ENCODE results near the gene POLR2A.
A peak's percentile ranks its signal among the peaks of the same experiment; 100 is the strongest.

Gene POLR2A

DNA sequence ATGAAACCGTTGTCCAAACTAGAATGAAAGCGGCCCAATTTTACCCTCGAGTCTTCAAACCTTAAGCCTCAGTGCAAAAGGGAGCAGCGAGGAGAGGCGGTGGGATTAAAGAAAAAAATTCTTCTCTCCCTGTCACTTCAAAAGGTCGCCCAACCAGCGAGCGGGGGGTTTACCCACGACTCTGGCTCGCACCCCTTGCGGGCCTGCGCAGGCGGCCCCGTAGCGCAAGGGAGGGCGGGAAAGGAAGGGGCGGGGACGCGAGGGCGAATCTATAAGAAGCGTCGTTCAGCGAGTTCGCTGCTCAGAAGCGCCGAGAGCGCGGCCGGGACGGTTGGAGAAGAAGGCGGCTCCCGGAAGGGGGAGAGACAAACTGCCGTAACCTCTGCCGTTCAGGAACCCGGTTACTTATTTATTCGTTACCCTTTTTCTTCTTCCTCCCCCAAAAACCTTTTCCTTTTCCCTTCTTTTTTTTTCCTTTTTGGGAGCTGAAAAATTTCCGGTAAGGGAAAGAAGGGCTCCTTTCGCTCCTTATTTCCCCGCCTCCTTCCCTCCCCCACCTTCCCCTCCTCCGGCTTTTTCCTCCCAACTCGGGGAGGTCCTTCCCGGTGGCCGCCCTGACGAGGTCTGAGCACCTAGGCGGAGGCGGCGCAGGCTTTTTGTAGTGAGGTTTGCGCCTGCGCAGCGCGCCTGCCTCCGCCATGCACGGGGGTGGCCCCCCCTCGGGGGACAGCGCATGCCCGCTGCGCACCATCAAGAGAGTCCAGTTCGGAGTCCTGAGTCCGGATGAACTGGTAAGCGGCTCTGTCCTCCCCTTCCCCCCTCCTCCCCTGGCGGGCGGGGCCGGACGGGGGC, at the start of gene POLR2A:
POLR2A (plus strand) TSS at position 300 of the 852 bp plus-strand sequence.
- DNase-seq, result peak; percentile 98

DNA sequence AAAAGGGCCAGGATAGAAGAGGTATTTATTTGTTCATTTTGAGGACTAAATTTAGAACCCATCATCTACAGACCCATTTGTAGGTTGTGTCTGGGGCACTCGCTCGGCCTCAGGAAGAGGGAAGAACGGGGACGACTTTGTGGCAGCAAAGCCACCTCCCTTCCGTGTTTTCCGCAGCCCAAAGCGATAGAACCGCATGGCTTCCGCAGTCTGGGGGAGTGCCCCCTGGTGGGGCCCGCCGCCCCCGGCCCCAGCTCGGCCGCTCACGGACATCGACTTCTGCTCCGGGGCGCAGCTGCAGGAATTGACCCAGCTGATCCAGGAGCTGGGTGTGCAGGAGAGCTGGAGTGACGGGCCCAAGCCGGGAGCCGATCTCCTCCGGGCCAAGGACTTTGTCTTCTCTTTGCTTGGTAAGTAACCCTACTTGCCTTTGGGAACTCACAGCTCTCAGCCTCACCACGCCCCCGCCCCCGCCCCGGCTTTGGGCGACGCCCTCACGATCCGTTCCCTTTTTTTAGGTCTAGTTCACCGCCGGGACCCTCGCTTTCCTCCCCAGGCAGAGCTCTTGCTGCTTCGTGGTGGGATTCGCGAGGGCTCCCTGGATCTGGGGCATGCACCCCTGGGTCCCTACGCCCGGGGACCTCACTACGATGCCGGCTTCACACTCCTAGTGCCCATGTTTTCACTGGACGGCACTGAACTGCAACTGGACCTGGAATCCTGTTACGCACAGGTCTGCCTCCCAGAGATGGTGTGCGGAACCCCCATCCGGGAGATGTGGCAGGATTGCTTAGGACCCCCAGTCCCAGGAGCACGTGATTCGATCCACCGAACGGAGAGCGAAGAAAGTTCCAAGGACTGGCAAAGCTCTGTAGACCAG, 48.2 kb upstream of the POLR2A start:
- DNase-seq, result peak; percentile 65

- DNase-seq, result peak; percentile 79
Observed at GRCh38 chr17:7436556-7437368, 47.4 kb upstream of the POLR2A start.

GRCh38 chr17:7437369-7437863, 46.8 kb upstream of the POLR2A start:
- DNase-seq, result no peak

DNA sequence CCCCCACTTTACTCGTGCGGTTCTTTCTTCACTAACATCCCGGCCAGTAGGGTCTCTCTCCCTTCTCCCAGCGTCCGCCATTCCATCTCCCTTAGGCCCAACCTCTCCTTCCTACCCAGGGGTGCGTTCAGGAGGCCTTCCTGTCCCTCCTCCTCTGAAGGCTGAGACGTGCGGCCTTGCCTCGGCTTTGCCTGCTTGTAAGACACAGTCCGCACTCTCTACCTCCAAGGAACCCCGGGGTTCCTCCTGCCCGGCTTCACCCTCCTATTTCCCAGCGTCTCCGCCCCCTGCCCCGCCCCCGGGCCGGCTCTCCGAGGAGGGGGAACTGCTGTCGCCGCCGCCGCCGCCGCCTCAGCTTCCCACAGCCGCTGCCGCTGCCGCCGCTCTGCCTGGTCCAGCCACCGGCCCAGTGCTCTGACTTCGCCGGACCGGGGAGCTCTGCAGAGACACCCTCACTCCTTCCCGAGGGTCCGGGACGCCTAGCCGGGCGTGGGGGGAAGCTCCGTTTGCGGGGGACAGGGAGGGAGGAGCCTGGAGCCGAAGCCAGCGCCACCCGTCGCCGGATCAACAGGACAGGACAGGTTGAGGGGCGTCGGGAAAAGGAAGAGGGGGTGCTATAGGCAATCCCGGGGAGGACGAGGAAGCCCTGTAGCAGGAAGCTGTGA, 46.1 kb upstream of the POLR2A start:
- DNase-seq, result no peak

GRCh38 chr17:7438656-7439460, 45.3 kb upstream of the POLR2A start:
- no peak for DNase-seq

GRCh38 chr17:7439462-7440112, 44.6 kb upstream of the POLR2A start, which contains the start of gene FGF11:
Gene FGF11, plus strand, starts transcription at chr17:7439512. Its CDS starts 109 bp downstream, at chr17:7439621.
- DNase-seq, result no peak

GRCh38 chr17:7440113-7440833, 43.9 kb upstream of the POLR2A start:
- no peak for DNase-seq

GRCh38 chr17:7440834-7441195, 43.4 kb upstream of the POLR2A start:
- no peak for DNase-seq

- DNase-seq, result no peak
Observed at GRCh38 chr17:7441266-7441665, 42.9 kb upstream of the POLR2A start.

GRCh38 chr17:7442142-7442541, 42.0 kb upstream of the POLR2A start:
- no peak for DNase-seq

- no peak for DNase-seq
Observed at GRCh38 chr17:7443499-7444485, 40.4 kb upstream of the POLR2A start.

DNA sequence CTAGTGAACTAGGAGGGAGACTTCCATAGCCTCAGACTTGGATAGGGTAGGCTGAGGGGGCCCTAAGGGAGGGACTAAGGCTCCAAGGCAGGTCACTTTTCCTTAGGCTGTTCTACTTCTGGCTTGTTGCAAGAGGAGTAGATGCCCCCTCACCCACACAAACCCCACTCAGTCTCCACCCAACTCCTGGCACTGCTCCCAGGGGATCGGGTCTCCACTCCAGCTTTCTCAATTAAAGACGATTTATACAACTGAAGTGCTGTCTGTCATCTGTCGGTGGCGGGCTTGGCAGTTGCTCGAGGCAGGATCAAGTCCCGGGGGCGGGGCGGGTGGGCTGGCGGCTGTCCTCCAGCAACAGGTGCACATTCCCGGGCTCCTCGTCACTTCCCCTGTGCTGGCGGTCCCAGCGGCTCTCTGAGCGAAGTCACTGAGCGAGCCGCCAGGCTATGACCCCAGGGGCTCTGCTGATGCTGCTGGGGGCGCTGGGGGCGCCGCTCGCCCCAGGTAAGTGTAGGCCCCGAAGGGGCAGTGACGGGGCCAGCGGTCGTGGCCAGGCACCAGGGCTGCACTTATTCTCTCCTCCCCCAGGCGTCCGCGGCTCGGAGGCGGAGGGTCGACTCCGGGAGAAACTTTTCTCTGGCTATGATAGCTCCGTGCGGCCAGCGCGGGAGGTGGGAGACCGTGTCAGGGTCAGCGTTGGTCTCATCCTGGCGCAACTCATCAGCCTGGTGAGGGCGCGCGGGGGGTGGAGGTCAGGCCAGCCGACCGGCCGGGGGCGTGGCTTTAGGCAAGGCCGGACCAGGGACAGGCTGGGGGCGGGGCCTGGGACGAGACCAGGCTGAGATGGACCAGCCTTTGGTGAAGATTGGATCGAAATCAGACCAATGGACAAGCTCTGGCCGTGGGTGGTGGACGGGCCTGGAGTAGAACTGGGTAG, 39.2 kb upstream of the POLR2A start, which contains the start of gene CHRNB1:
CHRNB1 (plus strand) TSS at position 380 of the 937 bp plus-strand sequence; CDS start at position 447, 67 bp downstream.
- DNase-seq, result no peak

- no peak for DNase-seq
Observed at GRCh38 chr17:7445619-7445968, 38.6 kb upstream of the POLR2A start.

DNA sequence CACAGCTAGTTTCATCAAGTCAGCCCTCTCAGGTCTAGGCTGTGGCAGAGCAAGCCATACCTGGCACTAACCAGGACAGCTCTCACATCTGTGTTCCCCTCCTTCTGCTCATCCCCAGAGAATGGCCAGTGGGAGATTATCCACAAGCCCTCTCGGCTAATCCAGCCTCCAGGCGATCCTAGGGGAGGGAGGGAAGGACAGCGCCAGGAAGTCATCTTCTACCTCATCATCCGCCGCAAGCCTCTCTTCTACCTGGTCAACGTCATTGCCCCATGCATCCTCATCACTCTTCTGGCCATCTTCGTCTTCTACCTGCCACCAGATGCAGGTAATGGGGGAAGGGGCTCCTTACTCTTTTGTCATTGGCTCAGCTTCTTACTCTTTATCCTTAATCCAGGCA, 35.7 kb upstream of the POLR2A start:
- DNase-seq, result no peak

DNA sequence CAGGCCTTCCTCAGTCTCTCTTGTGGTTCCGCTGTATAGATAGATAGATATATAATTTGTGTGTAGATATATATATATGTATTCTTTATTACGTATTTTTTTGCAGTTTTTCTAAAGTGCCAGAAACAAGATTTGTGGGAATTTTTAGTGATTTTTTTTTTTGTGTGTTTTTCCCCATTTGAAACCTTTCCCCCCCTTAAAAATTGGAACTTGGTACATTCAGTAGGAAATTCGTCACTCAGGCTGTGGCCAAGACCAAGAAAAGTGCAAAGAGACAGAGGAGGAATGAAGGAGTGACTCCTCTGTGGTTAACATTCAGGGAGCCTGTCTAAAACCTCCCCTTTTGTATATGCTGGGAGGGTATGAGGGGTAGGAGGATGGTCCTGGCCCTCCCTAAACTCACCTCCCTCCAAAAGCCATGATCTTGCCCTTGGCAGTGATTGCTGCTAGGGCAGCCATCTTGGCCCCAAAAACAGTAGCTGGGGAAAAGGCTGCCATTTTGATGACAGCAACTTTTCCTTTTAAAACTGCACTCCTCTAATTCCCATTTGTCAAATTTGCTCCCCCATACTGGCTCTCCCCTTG, 24.1 kb upstream of the POLR2A start:
- DNase-seq, result no peak
